PC-3 (cell line): Measurements from ENCODE around the gene C2CD5. TPM values are rescaled to one million over a fixed set of nuclear protein-coding genes. Genes with fewer than 3 reads are reported as not detected.

Experiments used
- ATAC-seq: fragments of 200-7000 bp; cut with Tn5 transposase; 2 replicates; pipeline ENCODE4 v1.9.1; 2020; ENCODE audit warnings: mild to moderate bottlenecking, moderate library complexity
- BruUV-seq: library from RNA; stranded (reverse); fragments of 400-500 nt; replicated peaks from 2 replicates; lab custom pipeline; 2021; lab: Mats Ljungman, UMichigan
- CTCF ChIA-PET: fragments of 300-600 bp; sonication (Branson Sonifier 250); formaldehyde crosslinking; loops from one replicate; lab custom pipeline; 2022; ENCODE audit warnings: antibody characterized with exemption; lab: Charles Lee
- POLR2A ChIA-PET: fragments of 300-600 bp; sonication (Branson Sonifier 250); formaldehyde crosslinking; loops from one replicate; lab custom pipeline; 2022; ENCODE audit warnings: antibody characterized with exemption; ENCODE audit not compliant: unreplicated experiment; lab: Charles Lee
- DNase-seq: peaks from one replicate; pipeline ENCODE4 v3.0.0-alpha.2; 2015
- H2AFZ ChIP-seq: fragments of 300-600 bp; sonication (generic); 2 replicates; pipeline ENCODE4 v1.6.0; 2016; ENCODE audit warnings: antibody characterized with exemption, low read length
- H3F3A ChIP-seq: fragments of 300-600 bp; sonication (generic); one replicate; pipeline ENCODE4 v1.6.0; 2017; ENCODE audit warnings: antibody characterized with exemption, low read length, control low read depth, mild to moderate bottlenecking; ENCODE audit not compliant: unreplicated experiment
- H3K27ac ChIP-seq: fragments of 300-600 bp; sonication (generic); 2 replicates; pipeline ENCODE4 v1.5.1; 2016; ENCODE audit warnings: mild to moderate bottlenecking, low read length
- H3K27me3 ChIP-seq: fragments of 300-600 bp; sonication (generic); 2 replicates; pipeline ENCODE4 v1.6.1; 2016; ENCODE audit warnings: low read length, mixed read lengths
- H3K36me3 ChIP-seq: fragments of 300-600 bp; sonication (generic); 2 replicates; pipeline ENCODE4 v1.6.1; 2016; ENCODE audit warnings: low read depth, mixed run types, low read length, mixed read lengths
- H3K4me1 ChIP-seq: fragments of 300-600 bp; sonication (generic); 2 replicates; pipeline ENCODE4 v1.5.1; 2016; ENCODE audit warnings: low read length; ENCODE audit not compliant: insufficient read depth
- H3K4me2 ChIP-seq: fragments of 300-600 bp; sonication (generic); 2 replicates; pipeline ENCODE4 v1.6.0; 2016; ENCODE audit warnings: low read length
- H3K4me3 ChIP-seq: fragments of 300-600 bp; sonication (generic); 2 replicates; pipeline ENCODE4 v1.5.1; 2016; ENCODE audit warnings: mild to moderate bottlenecking, low read length, mixed read lengths
- H3K79me2 ChIP-seq: fragments of 300-600 bp; sonication (generic); 2 replicates; pipeline ENCODE4 v1.6.1; 2017; ENCODE audit warnings: low read length, mixed read lengths
- H3K9ac ChIP-seq: fragments of 300-600 bp; sonication (generic); 2 replicates; pipeline ENCODE4 v1.6.0; 2016; ENCODE audit warnings: mild to moderate bottlenecking, low read length
- H3K9me2 ChIP-seq: fragments of 300-600 bp; sonication (generic); replicated peaks from 2 replicates; pipeline ENCODE4 v1.6.1; 2016; ENCODE audit warnings: mixed run types, low read length, mixed read lengths
- H3K9me3 ChIP-seq: fragments of 300-600 bp; sonication (generic); 2 replicates; pipeline ENCODE4 v1.6.1; 2016; ENCODE audit warnings: low read length, mixed read lengths
- H4K20me1 ChIP-seq: fragments of 300-600 bp; sonication (generic); 2 replicates; pipeline ENCODE4 v1.6.1; 2016; ENCODE audit warnings: low read length, mixed read lengths
- CTCF ChIP-seq: fragments of 300-600 bp; sonication (generic); conservative IDR thresholded peaks from 2 replicates; pipeline ENCODE4 v1.5.1; 2017; ENCODE audit warnings: antibody characterized with exemption, low read depth, mild to moderate bottlenecking, low read length
- EZH2 ChIP-seq: fragments of 300-600 bp; sonication (generic); IDR thresholded peaks from one replicate; pipeline ENCODE4 v1.6.1; 2017; ENCODE audit warnings: antibody characterized with exemption, mild to moderate bottlenecking, low read length; ENCODE audit not compliant: unreplicated experiment
- EZH2phosphoT487 ChIP-seq: fragments of 300-600 bp; sonication (generic); IDR thresholded peaks from 2 replicates; pipeline ENCODE4 v1.6.1; 2018; ENCODE audit warnings: mild to moderate bottlenecking, antibody characterized with exemption, low read length, borderline replicate concordance
- intact Hi-C: fragments of 100-400 bp; cut with micrococcal nuclease; formaldehyde crosslinking; loops from 2 replicates; pipeline ENCODE4 v1.9.0; 2023
- total RNA-seq: library from RNA; depleted of rRNA; stranded (reverse); fragments of >200 nt; gene quantifications from 2 replicates; pipeline ENCODE4 v1.2.3, GENCODE V29; 2014

Gene C2CD5
- total RNA-seq, 1 experiment from 2014 or later, result 12.7 TPM

GRCh38 chr12:22409377-22410164 is 134.8 kb downstream of the C2CD5 start:
- no peaks in the 10 kb centered on the region for H3F3A ChIP-seq
- no peak overlapping the region for H2AFZ ChIP-seq
- ATAC-seq (no peak), DNase-seq (no peak)
- intact Hi-C loops, result loop anchor here (10.0 kb wide), 1 partner anchor 135 kb away; no protein-coding TSS in a partner anchor
- no peak overlapping the region for H3K4me3 ChIP-seq
- TF ChIP-seq EZH2phosphoT487 (no peak), CTCF (no peak), EZH2 (no peak)
- no peaks in the 10 kb centered on the region for H4K20me1 ChIP-seq
- BruUV-seq, result no TSS peak
- no peaks in the 10 kb centered on the region for H3K27me3 ChIP-seq
- H3K9me3 ChIP-seq, result no peaks in the 10 kb centered on the region
- CTCF ChIA-PET, result no interaction called here
- H3K79me2 ChIP-seq, result no peaks in the 10 kb centered on the region
- no peaks in the 10 kb centered on the region for H3K36me3 ChIP-seq
- POLR2A ChIA-PET, result no interaction called here
- peaks cover 31% of the 10 kb centered on the region for H3K4me1 ChIP-seq
- peak overlapping the region; percentile 37 for H3K9ac ChIP-seq
- H3K9me2 ChIP-seq, result no peaks in the 10 kb centered on the region
- H3K27ac ChIP-seq, result peak overlapping the region; percentile 79
- 0 out of 2 replicates have a peak overlapping the region, but pooled peaks have one; percentile 16 for H3K4me2 ChIP-seq

GRCh38 chr12:22408610-22409376 is 135.5 kb downstream of the C2CD5 start:
- no peak for TF ChIP-seq CTCF
- no peak for TF ChIP-seq EZH2
- no peak for TF ChIP-seq EZH2phosphoT487
- intact Hi-C loops, result no loop called here
- DNase-seq (no peak), ATAC-seq (no peak)
- H3K9me3 ChIP-seq, result no peaks in the 10 kb centered on the region
- H3F3A ChIP-seq, result no peaks in the 10 kb centered on the region
- CTCF ChIA-PET, result no interaction called here
- no peaks in the 10 kb centered on the region for H3K36me3 ChIP-seq
- no peaks in the 10 kb centered on the region for H3K79me2 ChIP-seq
- no peaks in the 10 kb centered on the region for H3K27me3 ChIP-seq
- H3K27ac ChIP-seq, result no peak overlapping the region
- no peak overlapping the region for H3K4me3 ChIP-seq
- no peaks in the 10 kb centered on the region for H3K9me2 ChIP-seq
- no peaks in the 10 kb centered on the region for H4K20me1 ChIP-seq
- POLR2A ChIA-PET, result no interaction called here
- no TSS peak for BruUV-seq
- no peak overlapping the region for H2AFZ ChIP-seq
- H3K4me1 ChIP-seq, result peaks cover 29% of the 10 kb centered on the region
- no peak overlapping the region for H3K4me2 ChIP-seq
- H3K9ac ChIP-seq, result no peak overlapping the region
